SK-N-SH treated with all-trans-retinoic acid at 6 μM for 48 hours (cell line): ENCODE measurements around the gene MAGEB10.

Source experiments
- BACH2 ChIP-seq: fragments of 250-450 bp; sonication (Bioruptor Pico); IDR thresholded peaks from 2 replicates; pipeline ENCODE4 v1.9.0; 2021; ENCODE audit warnings: mild to moderate bottlenecking, borderline replicate concordance
- GLIS3 ChIP-seq: fragments of 250-450 bp; sonication (Bioruptor Pico); IDR thresholded peaks from 2 replicates; pipeline ENCODE4 v1.5.0; 2020; ENCODE audit warnings: mild to moderate bottlenecking, moderate library complexity
- ISL1 ChIP-seq: fragments of 250-450 bp; sonication (Bioruptor Pico); IDR thresholded peaks from 2 replicates; pipeline ENCODE4 v2.1.2; 2022; ENCODE audit warnings: mild to moderate bottlenecking, moderate library complexity
- PPARA ChIP-seq: fragments of 250-450 bp; sonication (Bioruptor Pico); IDR thresholded peaks from 2 replicates; pipeline ENCODE4 v1.5.0; 2020; ENCODE audit warnings: mild to moderate bottlenecking, borderline replicate concordance
- RARB ChIP-seq: fragments of 250-450 bp; sonication (Bioruptor Pico); IDR thresholded peaks from 2 replicates; pipeline ENCODE4 v1.8.0; 2021; ENCODE audit warnings: mild to moderate bottlenecking, moderate library complexity
- TCF4 ChIP-seq: fragments of 250-450 bp; sonication (Bioruptor Pico); IDR thresholded peaks from 2 replicates; pipeline ENCODE4 v1.8.0; 2021; ENCODE audit warnings: mild to moderate bottlenecking, moderate library complexity, borderline replicate concordance
- TOX ChIP-seq: fragments of 250-450 bp; sonication (Bioruptor Pico); IDR thresholded peaks from 2 replicates; pipeline ENCODE4 v1.8.0; 2021; ENCODE audit warnings: mild to moderate bottlenecking, moderate library complexity, borderline replicate concordance
- TSHZ2 ChIP-seq: fragments of 250-450 bp; sonication (Bioruptor Pico); IDR thresholded peaks from 2 replicates; pipeline ENCODE4 v1.5.0; 2020; ENCODE audit warnings: mild to moderate bottlenecking, moderate library complexity
- ZFP3 ChIP-seq: fragments of 250-450 bp; sonication (Bioruptor Pico); IDR thresholded peaks from 2 replicates; pipeline ENCODE4 v1.5.0; 2020; ENCODE audit warnings: mild to moderate bottlenecking, moderate library complexity
- ZFP30 ChIP-seq: fragments of 450-650 bp; formaldehyde crosslinking; IDR thresholded peaks from 2 replicates; pipeline ENCODE4 v1.5.0; 2022; ENCODE audit warnings: mild to moderate bottlenecking, moderate library complexity
- ZNF70 ChIP-seq: fragments of 450-650 bp; formaldehyde crosslinking; IDR thresholded peaks from 2 replicates; pipeline ENCODE4 v1.5.0; 2020; ENCODE audit warnings: mild to moderate bottlenecking, moderate library complexity
- TF ChIP-seq, protein P1 (sequence below): fragments of 250-450 bp; sonication (Bioruptor Pico); IDR thresholded peaks from 2 replicates; pipeline ENCODE4 v1.5.1; 2020; ENCODE audit warnings: low read depth, mild to moderate bottlenecking, moderate library complexity

DNA sequence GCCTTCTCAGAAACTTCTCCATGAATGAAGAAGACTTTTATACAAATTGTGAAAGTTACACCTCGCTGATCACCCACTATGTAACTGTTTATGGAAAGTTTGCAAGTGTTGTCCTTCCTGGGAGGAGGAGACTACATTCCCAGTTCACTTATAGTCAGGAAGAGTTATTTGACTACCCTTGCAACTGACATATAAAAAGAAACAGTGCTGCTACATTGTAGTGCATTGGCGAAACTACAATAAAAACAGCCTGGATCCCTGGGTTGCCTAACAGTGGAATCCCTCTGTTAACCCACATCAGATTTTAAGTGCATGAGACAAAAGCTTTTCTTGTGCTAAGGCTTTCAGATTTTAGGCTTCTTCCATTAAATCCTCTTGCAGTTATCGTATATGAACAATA is 30.4 kb downstream of the MAGEB10 start:
- TF ChIP-seq, protein P1, sequence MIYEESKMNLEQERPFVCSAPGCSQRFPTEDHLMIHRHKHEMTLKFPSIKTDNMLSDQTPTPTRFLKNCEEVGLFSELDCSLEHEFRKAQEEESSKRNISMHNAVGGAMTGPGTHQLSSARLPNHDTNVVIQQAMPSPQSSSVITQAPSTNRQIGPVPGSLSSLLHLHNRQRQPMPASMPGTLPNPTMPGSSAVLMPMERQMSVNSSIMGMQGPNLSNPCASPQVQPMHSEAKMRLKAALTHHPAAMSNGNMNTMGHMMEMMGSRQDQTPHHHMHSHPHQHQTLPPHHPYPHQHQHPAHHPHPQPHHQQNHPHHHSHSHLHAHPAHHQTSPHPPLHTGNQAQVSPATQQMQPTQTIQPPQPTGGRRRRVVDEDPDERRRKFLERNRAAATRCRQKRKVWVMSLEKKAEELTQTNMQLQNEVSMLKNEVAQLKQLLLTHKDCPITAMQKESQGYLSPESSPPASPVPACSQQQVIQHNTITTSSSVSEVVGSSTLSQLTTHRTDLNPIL (CRISPR knock-in tag): no peak
- TF ChIP-seq ZFP3: no peak
- no peak for TF ChIP-seq TCF4
- TF ChIP-seq TOX (CRISPR knock-in tag): no peak
- TF ChIP-seq TSHZ2 (CRISPR knock-in tag): no peak
- no peak for TF ChIP-seq ZFP30 (CRISPR knock-in tag)
- TF ChIP-seq GLIS3 (CRISPR knock-in tag): no peak
- TF ChIP-seq BACH2 (CRISPR knock-in tag): no peak
- no peak for TF ChIP-seq RARB (CRISPR knock-in tag)
- TF ChIP-seq ZNF70 (CRISPR knock-in tag): no peak
- TF ChIP-seq ISL1: no peak
- TF ChIP-seq PPARA: no peak
